Caco-2 (cell line): Measurements from ENCODE around the gene PTPN9. TPM values are rescaled to one million over a fixed set of nuclear protein-coding genes. Genes with fewer than 3 reads are reported as not detected.
A peak's percentile ranks its signal among the peaks of the same experiment; 100 is the strongest.

Experiments
- BruUV-seq: library from RNA; stranded (reverse); fragments of 400-500 nt; replicated peaks from 2 replicates; lab custom pipeline; 2021; lab: Mats Ljungman, UMichigan
- CTCF ChIA-PET: fragments of 300-600 bp; sonication (Branson Sonifier 250); formaldehyde crosslinking; loops from one replicate; lab custom pipeline; 2022; ENCODE audit warnings: antibody characterized with exemption; lab: Charles Lee
- POLR2A ChIA-PET: fragments of 300-600 bp; sonication (Branson Sonifier 250); formaldehyde crosslinking; loops from one replicate; lab custom pipeline; 2022; ENCODE audit warnings: antibody characterized with exemption; lab: Charles Lee
- DNase-seq, 2 experiments: peaks; one replicate each; pipeline versions ENCODE4 v3.0.0 to v3.0.0-alpha.2; 2020 to 2022
- H3K27me3 ChIP-seq: replicated peaks from 2 replicates; pipeline ENCODE4 v1.6.0; 2011; ENCODE audit warnings: low read length; ENCODE audit not compliant: control insufficient read depth, insufficient read depth
- H3K36me3 ChIP-seq: 2 replicates; pipeline ENCODE4 v1.5.1; 2011; ENCODE audit warnings: low read length; ENCODE audit not compliant: control insufficient read depth, insufficient read depth
- H3K4me1 ChIP-seq: fragments of 250-450 bp; sonication (Bioruptor Pico); 2 replicates; pipeline ENCODE4 v1.5.1; 2020; ENCODE audit warnings: mild to moderate bottlenecking
- H3K4me3 ChIP-seq: 2 replicates; pipeline ENCODE4 v1.5.1; 2011; ENCODE audit warnings: low read depth, mild to moderate bottlenecking, control low read depth, low read length
- H3K9me3 ChIP-seq: fragments of 250-450 bp; sonication (Bioruptor Pico); 2 replicates; pipeline ENCODE4 v1.5.1; 2020; ENCODE audit warnings: mild to moderate bottlenecking, moderate library complexity
- H3K27ac Mint-ChIP-seq: one replicate; pipeline ENCODE4 v1.8.0; 2022; ENCODE audit warnings: mixed read lengths; ENCODE audit not compliant: unreplicated experiment
- H3K27me3 Mint-ChIP-seq: one replicate; pipeline ENCODE4 v1.8.0; 2022; ENCODE audit warnings: mixed read lengths; ENCODE audit not compliant: insufficient read depth, unreplicated experiment
- H3K36me3 Mint-ChIP-seq: one replicate; pipeline ENCODE4 v1.8.0; 2022; ENCODE audit warnings: mild to moderate bottlenecking, mixed read lengths; ENCODE audit not compliant: insufficient read depth, unreplicated experiment
- H3K4me1 Mint-ChIP-seq: one replicate; pipeline ENCODE4 v1.8.0; 2022; ENCODE audit warnings: low read depth, mixed read lengths; ENCODE audit not compliant: unreplicated experiment
- H3K4me3 Mint-ChIP-seq: one replicate; pipeline ENCODE4 v1.8.0; 2022; ENCODE audit warnings: mild to moderate bottlenecking, moderate library complexity, mixed read lengths; ENCODE audit not compliant: unreplicated experiment
- H3K9me3 Mint-ChIP-seq: one replicate; pipeline ENCODE4 v1.8.0; 2022; ENCODE audit warnings: mixed read lengths; ENCODE audit not compliant: unreplicated experiment
- CTCF ChIP-seq, 2 experiments: fragments of 200-600 bp in 1 of 2; IDR thresholded peaks; 1 replicate in 1 of 2; 2 replicates in 1 of 2; pipeline versions ENCODE4 v1.5.1 to v1.8.0; 2011 to 2022; ENCODE audit warnings: antibody characterized with exemption in 1 of 2, control low read depth in 1 of 2, inconsistent platforms in 1 of 2, low read depth in 1 of 2, low read length in 1 of 2, mild to moderate bottlenecking in 1 of 2, moderate library complexity in 1 of 2; ENCODE audit not compliant: insufficient read depth in 1 of 2, severe bottlenecking in 1 of 2, unreplicated experiment in 1 of 2
- intact Hi-C: fragments of 100-400 bp; cut with micrococcal nuclease; formaldehyde crosslinking; loops from one replicate; pipeline ENCODE4 v1.10.0; 2022; ENCODE audit not compliant: unreplicated experiment
- total RNA-seq: library from RNA; stranded (reverse); gene quantifications from 2 replicates; pipeline ENCODE4 v1.2.3, GENCODE V29; 2022

PTPN9 gene
- total RNA-seq, 1 experiment from 2014 or later, result 27.7 TPM

- Mint-ChIP-seq H3K9me3 (no peaks in the 10 kb centered on the region), H3K36me3 (peaks cover 11% of the 10 kb centered on the region), H3K27me3 (no peaks in the 10 kb centered on the region), H3K4me3 (peak overlapping the region; percentile 87), H3K27ac (peak overlapping the region; percentile 93), H3K4me1 (peaks cover 12% of the 10 kb centered on the region)
- Histone ChIP-seq H3K27me3 (no peaks in the 10 kb centered on the region), H3K36me3 (peaks cover 1% of the 10 kb centered on the region; the same call in 1 of the 2 replicates), H3K4me1 (peaks cover 14% of the 10 kb centered on the region), H3K4me3 (peak overlapping the region; percentile 70), H3K9me3 (no peaks in the 10 kb centered on the region)
- ChIA-PET POLR2A (interaction anchor here (0.6 to 1.2 kb wide), 7 partner anchors 41 to 128 kb away, joined by 3 to 5 read pairs (median 4); partner anchors contain the start of genes IMP3, SIN3A and SNUPN), CTCF (interaction anchor here (0.7 to 1.4 kb wide), 12 partner anchors 7 to 127 kb away, joined by 3 to 13 read pairs (median 4); partner anchors contain the start of genes IMP3, SIN3A and SNX33)
- TF ChIP-seq CTCF (IDR thresholded peaks at IDR 0.05; ENCODE audit: insufficient read depth in 1 of 2, low read depth in 1 of 2, low read length in 1 of 2, severe bottlenecking in 1 of 2, unreplicated experiment in 1 of 2), result no peak
- intact Hi-C loops, result loop anchor here (2.0 to 5.0 kb wide), 2 partner anchors 64 to 104 kb away; partner anchors contain the start of gene IMP3
- peak in 1 of 2 experiments; percentile 56 for DNase-seq
- BruUV-seq, result no TSS peak
These were observed 755 bp downstream of the PTPN9 start for GRCh38 chr15:75578173-75578947.

- CTCF ChIA-PET, result interaction anchor here (0.6 to 1.1 kb wide), 4 partner anchors 12 to 171 kb away, joined by 3 read pairs; partner anchors contain the start of genes IMP3 and SNX33
These were observed 1.5 kb downstream of the PTPN9 start for GRCh38 chr15:75577401-75578172.

More at GRCh38 chr15:75577401-75578172, 1.5 kb downstream of the PTPN9 start:
- no peaks in the 10 kb centered on the region for H3K27me3 ChIP-seq
- intact Hi-C loops, result loop anchor here (2.0 to 5.0 kb wide), 2 partner anchors 65 to 105 kb away; partner anchors contain the start of gene IMP3
- no peaks in the 10 kb centered on the region for H3K9me3 ChIP-seq
- peaks cover 16% of the 10 kb centered on the region for H3K4me1 ChIP-seq
- no peak for TF ChIP-seq CTCF (IDR thresholded peaks at IDR 0.05; ENCODE audit: insufficient read depth in 1 of 2, low read depth in 1 of 2, low read length in 1 of 2, severe bottlenecking in 1 of 2, unreplicated experiment in 1 of 2)
- Mint-ChIP-seq H3K36me3 (peaks cover 11% of the 10 kb centered on the region), H3K4me1 (peaks cover 12% of the 10 kb centered on the region), H3K4me3 (peak overlapping the region; percentile 87), H3K27me3 (no peaks in the 10 kb centered on the region), H3K9me3 (no peaks in the 10 kb centered on the region), H3K27ac (peak overlapping the region; percentile 93)
- TSS peak; percentile 46 for BruUV-seq
- POLR2A ChIA-PET, result interaction anchor here (0.5 to 1.0 kb wide), 2 partner anchors 63 to 506 kb away, joined by 3 to 5 read pairs; partner anchors contain the start of gene IMP3
- DNase-seq, result no peak
- H3K36me3 ChIP-seq, result peaks cover 1% of the 10 kb centered on the region; the same call in 1 of the 2 replicates
- H3K4me3 ChIP-seq, result peak overlapping the region; percentile 70
